Lower leg skin (tissue), 3 donors: ENCODE data around the gene IL1A.

Source experiments
- CTCF ChIP-seq, 3 donors: fragments of 450-650 bp; IDR thresholded peaks; one replicate each; pipeline ENCODE4 v1.5.1; 2016; ENCODE audit warnings: antibody characterized with exemption in 3 of 3, mild to moderate bottlenecking in 3 of 3, moderate library complexity in 2 of 3
- POLR2A ChIP-seq, 2 donors: fragments of 450-650 bp; IDR thresholded peaks; one replicate each; pipeline ENCODE4 v1.6.1; 2016 to 2017; ENCODE audit warnings: antibody characterized with exemption in 2 of 2, mild to moderate bottlenecking in 1 of 2, moderate library complexity in 1 of 2

DNA sequence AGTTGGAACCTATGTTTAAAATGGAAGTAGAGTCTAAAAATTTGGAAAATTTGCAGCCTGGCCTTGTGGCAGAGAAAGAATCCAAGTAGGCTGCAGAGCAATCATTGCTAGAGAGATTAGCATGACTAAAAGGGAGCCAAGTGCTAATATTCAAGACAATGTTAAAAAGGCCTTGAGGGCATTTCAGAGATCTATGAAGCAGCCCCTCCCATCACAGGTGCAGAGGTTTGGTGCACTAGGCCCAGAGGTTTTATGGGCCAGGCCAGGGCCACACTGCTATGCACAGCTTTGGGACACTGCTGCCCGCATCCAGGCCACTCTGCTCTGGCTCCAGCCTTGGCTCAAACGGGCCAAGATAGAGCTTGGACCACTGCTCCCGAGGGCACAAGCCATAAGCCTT is 6.7 kb upstream of the IL1A start:
- no peak for TF ChIP-seq CTCF (IDR thresholded peaks at IDR 0.05)
- TF ChIP-seq POLR2A (IDR thresholded peaks at IDR 0.05) = no peak
